NCI-H2029 treated with DMSO at 0.1 percent for 48 hours (cell line): ENCODE measurements around the gene PALLD.
A peak's percentile ranks its signal among the peaks of the same experiment; 100 is the strongest.

ENCODE experiments used
- DNase-seq: peaks from one replicate; lab custom pipeline; 2025; lab: John Stamatoyannopoulos, UW

Gene PALLD

GRCh38 chr4:168832763-168833575 lies 336.1 kb downstream of the PALLD start:
- no peak for DNase-seq

- DNase-seq = no peak
These were observed 337.0 kb downstream of the PALLD start for GRCh38 chr4:168833881-168834280.

GRCh38 chr4:168835880-168836454 lies 339.1 kb downstream of the PALLD start:
- DNase-seq = peak; percentile 79

- DNase-seq = peak; percentile 65
These were observed 339.6 kb downstream of the PALLD start for GRCh38 chr4:168836490-168836889.

- DNase-seq = no peak
These were observed 341.1 kb downstream of the PALLD start for GRCh38 chr4:168837922-168838321.

- no peak for DNase-seq
These were observed 343.0 kb downstream of the PALLD start for GRCh38 chr4:168839758-168840391.

GRCh38 chr4:168840392-168840763 lies 343.5 kb downstream of the PALLD start:
- no peak for DNase-seq

- DNase-seq = peak; percentile 60
These were observed 344.3 kb downstream of the PALLD start for GRCh38 chr4:168841000-168841671.

GRCh38 chr4:168841672-168842019 lies 344.8 kb downstream of the PALLD start:
- DNase-seq = no peak

- DNase-seq = no peak
These were observed 345.3 kb downstream of the PALLD start for GRCh38 chr4:168842186-168842585.

- no peak for DNase-seq
These were observed 346.8 kb downstream of the PALLD start for GRCh38 chr4:168843635-168844034.

GRCh38 chr4:168844353-168845049 lies 347.6 kb downstream of the PALLD start:
- no peak for DNase-seq

GRCh38 chr4:168845897-168846296 lies 349.0 kb downstream of the PALLD start:
- DNase-seq = peak; percentile 54

- no peak for DNase-seq
These were observed 349.6 kb downstream of the PALLD start for GRCh38 chr4:168846414-168846813.

GRCh38 chr4:168847771-168848502 lies 351.1 kb downstream of the PALLD start:
- DNase-seq = no peak

- no peak for DNase-seq
These were observed 352.3 kb downstream of the PALLD start for GRCh38 chr4:168849030-168849675.

GRCh38 chr4:168849997-168850396 lies 353.1 kb downstream of the PALLD start:
- no peak for DNase-seq

- DNase-seq = no peak
These were observed 355.5 kb downstream of the PALLD start for GRCh38 chr4:168852387-168852786.

- DNase-seq = no peak
These were observed 356.3 kb downstream of the PALLD start for GRCh38 chr4:168852933-168853713.

GRCh38 chr4:168853770-168854169 lies 356.9 kb downstream of the PALLD start:
- DNase-seq = no peak
